Measurements from ENCODE around the gene ASPRV1. TPM values are rescaled to one million over a fixed set of nuclear protein-coding genes. Genes with fewer than 3 reads are reported as not detected.

Gene ASPRV1
- total and polyA plus RNA-seq, 10 of the 15 experiments (the other 5 are each of a cell fraction or from before 2014, with no cell fraction given) = 0.11 to 1.1 (median 0.33) TPM

GRCh38 chr2:69992310-69993047, 31.0 kb upstream of the ASPRV1 start (continued):
- TF ChIP-seq HSF1 (IDR thresholded peaks at IDR 0.05; ENCODE audit: low read depth, low read length) (no peak), POLR2AphosphoS2 (IDR thresholded peaks at IDR 0.05; ENCODE audit: low read depth, low read length) (no peak), E2F4 (IDR thresholded peaks at IDR 0.05; ENCODE audit: low read depth, low read length) (no peak), NFYB (IDR thresholded peaks at IDR 0.05; ENCODE audit: insufficient read depth, low read depth, low read length) (no peak)

GRCh38 chr2:69989441-69990105, 28.1 kb upstream of the ASPRV1 start:
- ATAC-seq (no peak), DNase-seq (ENCODE audit: low read depth, low spot score) (no peak), FAIRE-seq (no peak)
- RAD21 ChIA-PET (ENCODE audit: unreplicated experiment) = no interaction called here
- Histone ChIP-seq H3K79me2 (ENCODE audit: control insufficient read depth, insufficient read depth, low read length) (no peaks in the 10 kb centered on the region), H4K20me1 (ENCODE audit: control insufficient read depth, insufficient read depth) (no peaks in the 10 kb centered on the region), H3K27me3 (replicated peaks in 1 of 2; ENCODE audit: control insufficient read depth in 2 of 2, insufficient read depth in 2 of 2, low read length in 1 of 2) (no peaks in the 10 kb centered on the region), H3K4me2 (ENCODE audit: control insufficient read depth, insufficient read depth) (no peak overlapping the region), H3K9me3 (replicated peaks; ENCODE audit: control insufficient read depth, insufficient read depth, low read length) (no peaks in the 10 kb centered on the region), H3K4me1 (ENCODE audit: control insufficient read depth, insufficient read depth, low read length) (no peaks in the 10 kb centered on the region), H2AFZ (ENCODE audit: control insufficient read depth, low read depth, low read length) (no peak overlapping the region), H3K9ac (ENCODE audit: control insufficient read depth, insufficient read depth, low read length) (no peak overlapping the region), H3K4me3 (no peak overlapping the region), H3K36me3 (ENCODE audit: control insufficient read depth in 2 of 2, insufficient read depth in 2 of 2, low read length in 1 of 2) (peaks cover 0 to 3% of the 10 kb centered on the region in 2 experiments; a peak in 3 of 4 replicates), H3K27ac (ENCODE audit: control insufficient read depth, insufficient read depth) (no peak overlapping the region)
- POLR2A ChIA-PET = interaction anchor here (0.6 kb wide), 1 partner anchor 1530 kb away, joined by 6 read pairs; no protein-coding TSS in a partner anchor
- WGBS (ENCODE audit: insufficient coverage, insufficient replicate concordance, low lambda C conversion rate, missing lambda C conversion rate) = 68% methylated on average over 12 of the region's 12 CpGs
- intact Hi-C loops (cut with micrococcal nuclease; ENCODE audit: unreplicated experiment) = no loop called here
- CTCF ChIA-PET = no interaction called here
- in situ Hi-C loops (cut with MboI) = no loop called here
- no TSS peak for BruUV-seq (replicated peaks)
- SMC1A ChIA-PET (ENCODE audit: uncharacterized antibody, unreplicated experiment) = interaction anchor here (0.6 kb wide), 1 partner anchor 46 kb away, joined by 3 read pairs; no protein-coding TSS in a partner anchor
- TF ChIP-seq CREM (IDR thresholded peaks at IDR 0.05; ENCODE audit: low read depth) (no peak), EED (IDR thresholded peaks at IDR 0.05; ENCODE audit: low read depth) (no peak), RBBP5 (conservative IDR thresholded peaks at IDR 0.05) (no peak), TAF1 (IDR thresholded peaks at IDR 0.05; ENCODE audit: borderline replicate concordance, low read depth, low read length) (no peak), TCF7 (IDR thresholded peaks at IDR 0.05; ENCODE audit: borderline replicate concordance) (no peak), ZBTB40 (IDR thresholded peaks at IDR 0.05; ENCODE audit: borderline replicate concordance) (no peak)
